Superior temporal gyrus (tissue), 1 donor: Measurements from ENCODE around the gene HDAC10.

ENCODE experiments used
- DNase-seq: peaks from one replicate; pipeline ENCODE4 v3.0.0-alpha.2; 2016; ENCODE audit errors: extremely low spot score

HDAC10 gene, protein sequence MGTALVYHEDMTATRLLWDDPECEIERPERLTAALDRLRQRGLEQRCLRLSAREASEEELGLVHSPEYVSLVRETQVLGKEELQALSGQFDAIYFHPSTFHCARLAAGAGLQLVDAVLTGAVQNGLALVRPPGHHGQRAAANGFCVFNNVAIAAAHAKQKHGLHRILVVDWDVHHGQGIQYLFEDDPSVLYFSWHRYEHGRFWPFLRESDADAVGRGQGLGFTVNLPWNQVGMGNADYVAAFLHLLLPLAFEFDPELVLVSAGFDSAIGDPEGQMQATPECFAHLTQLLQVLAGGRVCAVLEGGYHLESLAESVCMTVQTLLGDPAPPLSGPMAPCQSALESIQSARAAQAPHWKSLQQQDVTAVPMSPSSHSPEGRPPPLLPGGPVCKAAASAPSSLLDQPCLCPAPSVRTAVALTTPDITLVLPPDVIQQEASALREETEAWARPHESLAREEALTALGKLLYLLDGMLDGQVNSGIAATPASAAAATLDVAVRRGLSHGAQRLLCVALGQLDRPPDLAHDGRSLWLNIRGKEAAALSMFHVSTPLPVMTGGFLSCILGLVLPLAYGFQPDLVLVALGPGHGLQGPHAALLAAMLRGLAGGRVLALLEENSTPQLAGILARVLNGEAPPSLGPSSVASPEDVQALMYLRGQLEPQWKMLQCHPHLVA

DNA sequence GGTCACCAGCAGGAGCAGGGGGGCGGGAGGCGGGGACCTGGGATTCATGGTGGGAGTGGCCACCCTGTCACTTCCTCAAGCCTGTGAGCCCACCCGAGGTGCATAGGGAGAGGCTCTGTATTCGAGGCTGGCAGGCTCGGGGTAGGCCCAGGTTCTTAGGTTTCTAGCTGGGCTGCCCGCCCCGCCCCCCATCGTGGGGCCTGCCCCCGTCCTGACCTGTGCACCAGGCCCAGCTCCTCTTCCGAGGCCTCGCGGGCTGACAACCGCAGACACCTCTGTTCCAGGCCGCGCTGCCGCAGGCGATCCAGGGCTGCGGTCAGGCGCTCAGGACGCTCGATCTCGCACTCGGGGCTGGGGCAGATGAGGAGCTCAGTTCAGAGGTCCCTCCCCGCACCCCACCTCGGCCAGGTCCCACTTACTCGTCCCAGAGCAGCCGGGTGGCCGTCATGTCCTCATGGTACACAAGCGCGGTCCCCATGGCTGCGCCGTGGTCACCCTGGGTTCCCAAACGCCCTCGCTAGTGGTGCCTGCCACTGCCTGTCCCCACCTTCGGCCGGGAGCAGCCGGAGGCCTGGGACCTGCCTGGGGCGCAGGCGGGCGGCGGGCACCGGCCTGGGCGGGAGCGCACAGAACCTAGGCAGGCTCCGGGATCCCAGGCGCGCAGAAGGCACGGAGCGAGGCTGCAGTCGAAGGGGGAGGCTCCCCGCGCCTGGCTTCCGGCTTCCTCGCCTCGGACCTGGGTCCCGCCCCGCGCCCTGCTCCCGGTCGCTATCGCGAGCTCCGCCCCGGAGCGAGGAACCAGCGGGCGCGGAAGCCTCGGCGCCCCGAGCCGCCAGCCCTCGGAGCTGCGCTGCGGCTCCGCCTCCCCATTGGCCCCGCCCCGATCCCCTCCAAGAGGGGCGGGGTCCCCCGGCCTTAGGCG lies at the start of gene HDAC10:
Gene HDAC10, minus strand, starts transcription at position 711 of the 922 bp plus-strand sequence. Its CDS starts 233 bp downstream, at position 478.
- DNase-seq: no peak

DNA sequence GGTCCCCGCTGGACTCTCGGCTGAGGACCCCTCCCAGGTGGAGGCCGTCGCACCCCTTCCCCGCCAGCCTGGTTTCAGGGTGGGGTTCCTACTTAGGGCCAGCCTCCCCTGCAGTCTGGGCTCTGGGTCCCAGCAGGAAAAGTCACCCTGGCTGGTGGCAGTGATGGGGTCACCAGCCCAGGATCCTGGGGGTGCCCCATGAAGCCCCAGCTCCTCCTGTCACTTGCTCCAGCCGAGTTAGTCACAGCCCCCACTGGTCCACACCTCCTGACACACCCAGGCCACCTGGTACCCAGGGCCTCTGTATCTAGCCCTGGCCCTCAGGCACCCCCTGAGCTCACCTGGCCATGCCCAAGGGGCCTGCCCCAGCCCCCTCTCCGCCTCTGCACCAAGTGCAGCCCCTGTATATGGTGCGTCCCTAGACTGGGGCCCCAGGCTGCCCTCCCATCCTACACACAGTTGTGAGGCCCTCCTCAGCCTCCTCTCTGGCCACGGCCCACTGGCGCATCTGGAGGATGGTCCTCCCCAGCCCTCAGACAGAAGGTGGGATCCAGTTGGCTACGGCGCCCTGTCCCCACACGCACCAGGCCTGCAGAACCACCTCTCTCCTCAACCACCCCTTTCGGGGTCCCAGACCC lies 49.7 kb upstream of the HDAC10 start:
- DNase-seq: no peak

DNA sequence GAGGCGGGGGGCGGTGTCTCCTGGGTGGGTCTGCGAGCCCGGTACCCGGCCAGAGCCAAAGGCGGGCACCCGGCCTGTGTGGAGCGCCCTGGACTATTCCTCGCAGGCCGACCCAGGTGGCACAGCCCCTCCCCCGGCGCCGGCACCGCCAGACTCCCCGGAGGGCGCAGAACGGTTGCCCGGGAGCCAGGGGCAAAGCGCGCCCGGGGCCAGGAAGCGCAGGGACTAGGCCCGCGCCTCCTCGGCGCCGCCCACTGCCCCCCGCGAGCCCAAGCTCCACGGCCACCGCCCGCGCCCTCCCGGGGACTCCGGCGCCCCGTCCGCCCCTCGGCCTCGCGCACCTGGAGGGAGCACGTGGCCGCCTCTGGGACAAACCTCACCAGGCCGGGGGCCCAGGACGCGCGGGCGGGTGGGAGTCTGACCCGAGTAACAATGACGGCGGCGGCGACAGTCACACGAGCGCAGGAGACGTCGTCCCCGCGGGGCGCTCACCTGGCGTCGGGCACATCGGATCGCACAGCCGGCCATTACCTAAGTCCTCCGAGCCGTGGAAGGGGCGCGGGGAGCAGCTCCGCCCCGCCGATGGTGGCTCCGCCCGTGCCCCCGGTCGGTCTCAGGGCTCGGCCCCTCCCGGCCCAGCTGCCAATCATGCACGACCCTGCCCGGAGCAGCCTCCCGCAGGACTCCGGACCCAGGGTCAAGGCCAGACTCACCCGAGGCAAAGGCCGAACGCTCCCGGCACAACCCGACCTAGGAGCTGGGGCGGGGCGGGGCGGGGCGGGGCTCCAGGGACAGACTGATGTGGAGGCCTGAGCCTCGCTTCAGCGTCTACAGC lies 48.9 kb upstream of the HDAC10 start:
- DNase-seq: no peak

DNA sequence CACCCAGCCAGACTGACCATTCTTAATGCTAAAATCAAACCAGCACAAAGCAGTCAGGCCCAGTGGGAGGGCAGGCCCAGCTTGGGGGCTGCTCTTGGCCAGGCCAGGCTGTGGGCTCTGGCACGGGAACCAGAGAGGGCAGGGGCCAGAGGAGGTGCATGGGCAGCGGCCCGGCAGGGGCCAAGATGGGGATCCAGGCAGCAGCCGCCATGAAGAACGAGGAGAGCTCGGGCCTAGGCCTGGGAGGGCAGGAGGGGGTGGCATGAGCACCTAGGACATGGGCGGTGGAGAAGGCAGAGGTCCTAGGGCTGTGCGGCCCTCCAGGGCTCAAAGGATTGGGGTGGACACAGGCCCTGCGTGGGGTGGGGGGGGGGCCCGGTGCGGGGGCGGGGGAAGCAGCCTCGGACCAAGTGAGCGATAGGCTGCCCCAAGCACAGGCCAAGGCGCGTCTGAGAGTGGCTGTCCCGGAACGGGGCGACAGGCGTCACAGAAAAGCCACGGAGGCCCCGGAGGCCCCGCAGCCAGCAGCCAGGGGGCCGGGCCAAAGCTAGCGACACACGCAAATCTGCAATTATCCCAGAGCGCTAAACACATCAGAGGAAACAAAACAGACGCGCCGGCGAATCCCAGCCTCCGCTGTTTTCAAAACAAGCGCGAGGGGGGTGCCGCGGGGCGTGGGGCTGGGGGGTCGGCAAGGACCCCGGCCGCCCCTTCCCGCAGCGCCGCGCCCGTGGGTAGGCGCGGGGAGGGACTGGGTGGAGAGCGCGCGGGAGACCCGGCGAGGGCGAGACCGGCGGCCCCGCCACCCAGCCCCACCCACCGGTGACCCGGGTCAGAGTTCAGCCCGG lies 48.1 kb upstream of the HDAC10 start:
- DNase-seq: no peak

DNA sequence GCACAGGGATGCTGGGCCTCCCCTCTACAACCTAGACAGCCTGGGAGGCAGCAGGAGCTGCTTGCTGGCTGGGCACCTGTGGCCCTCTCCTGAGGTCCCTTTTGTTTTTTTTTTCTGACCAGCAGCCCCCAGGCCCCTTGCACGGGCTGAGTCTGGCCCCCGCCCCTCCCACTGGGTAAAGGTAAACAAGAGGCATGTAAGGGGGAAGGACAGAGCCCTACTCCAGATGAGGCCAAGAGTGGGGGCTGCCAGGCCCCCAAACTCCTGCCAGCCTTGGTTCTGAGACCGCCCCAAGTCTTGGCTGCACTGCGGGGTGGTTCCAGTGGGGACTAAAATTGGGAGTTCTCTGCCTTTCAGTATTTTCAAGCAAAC lies 47.2 kb upstream of the HDAC10 start:
- DNase-seq: no peak

DNA sequence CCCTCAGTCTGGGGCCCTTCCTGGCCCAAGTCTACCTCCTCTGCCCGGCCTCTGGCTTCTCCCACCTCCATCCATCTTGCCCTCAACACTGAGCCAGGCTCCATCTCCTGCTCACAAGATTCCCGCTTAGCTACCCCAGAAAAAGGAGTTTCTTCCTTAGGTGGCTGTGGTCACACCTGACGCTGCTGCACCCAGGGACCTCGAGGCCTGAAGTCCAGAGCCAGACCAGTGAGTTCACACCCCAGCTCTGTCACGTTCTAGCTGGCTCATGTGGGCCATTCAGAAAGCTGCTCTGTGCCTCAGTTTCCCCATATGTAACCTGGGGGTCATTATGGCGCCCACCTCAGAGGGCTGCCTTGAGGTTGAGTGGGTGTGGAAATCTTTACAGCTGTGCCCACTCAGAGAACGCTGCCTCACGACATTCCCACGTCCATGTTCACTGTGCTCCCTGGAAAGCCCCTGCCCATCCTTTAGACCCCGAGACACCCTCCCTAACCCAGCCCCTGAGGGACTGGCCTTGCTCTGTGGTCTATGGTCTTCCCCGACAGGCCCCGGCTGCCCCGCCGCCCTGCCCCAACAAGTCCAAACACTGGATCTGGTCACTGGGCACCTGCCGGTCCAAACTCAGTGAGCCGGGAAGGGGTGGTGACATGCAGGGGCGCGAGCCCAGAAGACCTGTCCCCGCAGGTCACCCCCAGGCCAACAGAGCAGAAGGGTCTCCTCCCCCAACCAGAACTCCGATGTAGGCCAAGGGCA lies 46.6 kb upstream of the HDAC10 start:
- no peak for DNase-seq

DNA sequence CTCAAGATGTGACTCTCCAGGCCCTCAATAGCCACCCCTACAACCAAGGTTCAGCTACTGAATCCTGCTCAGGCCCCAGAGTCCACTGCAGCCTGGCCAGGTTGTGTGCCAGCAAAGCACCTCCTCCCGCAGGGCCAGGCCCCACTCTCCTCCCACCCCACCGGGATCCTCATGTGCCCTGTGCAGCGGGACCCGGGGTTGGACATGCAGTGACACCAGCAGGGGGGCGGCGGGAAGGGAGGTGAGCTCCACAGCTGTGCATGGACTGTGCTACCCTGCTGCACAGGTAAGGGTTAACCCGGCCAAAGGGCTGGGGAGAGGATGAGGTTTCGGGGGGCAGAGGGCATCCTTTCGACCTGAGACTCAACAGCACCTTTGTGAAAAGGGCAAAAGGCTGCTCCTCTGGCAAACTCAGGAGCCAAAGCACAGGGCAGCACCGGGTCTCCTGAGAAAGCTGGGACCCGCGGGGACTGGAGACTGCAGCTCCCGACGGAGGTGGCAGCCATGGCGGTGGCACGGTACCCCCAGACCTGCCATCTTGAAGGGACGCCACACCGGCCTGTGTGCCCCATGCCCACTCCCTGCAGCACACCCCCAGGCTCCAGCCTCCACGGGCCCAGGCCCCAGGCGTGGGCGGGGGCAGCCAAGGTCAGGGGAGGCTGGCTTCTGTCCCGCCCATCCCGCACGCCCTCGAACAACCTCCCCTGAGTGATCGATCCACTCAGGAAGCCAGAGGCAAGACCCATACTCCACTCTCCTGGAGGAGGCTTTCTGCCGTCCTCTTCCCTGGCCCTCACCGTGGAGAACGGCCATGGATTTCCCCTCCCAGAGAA lies 45.8 kb upstream of the HDAC10 start:
- DNase-seq: no peak

DNA sequence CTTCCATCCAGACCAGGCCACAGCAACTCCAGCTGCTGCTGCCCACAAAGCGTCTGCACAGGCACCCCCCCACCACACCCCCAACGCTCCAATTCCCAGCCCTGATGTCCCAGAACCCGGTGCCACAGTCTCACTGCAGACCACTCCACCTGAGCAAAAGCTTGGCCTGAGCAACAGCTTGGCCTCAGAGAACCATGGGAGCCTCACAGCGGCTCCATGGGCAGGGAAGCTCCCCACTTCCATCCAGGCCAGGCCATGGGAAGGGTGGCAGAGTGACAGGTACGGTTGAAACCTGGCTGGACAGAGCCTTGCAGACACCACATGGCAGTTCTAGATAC lies 43.2 kb upstream of the HDAC10 start:
- no peak for DNase-seq

DNA sequence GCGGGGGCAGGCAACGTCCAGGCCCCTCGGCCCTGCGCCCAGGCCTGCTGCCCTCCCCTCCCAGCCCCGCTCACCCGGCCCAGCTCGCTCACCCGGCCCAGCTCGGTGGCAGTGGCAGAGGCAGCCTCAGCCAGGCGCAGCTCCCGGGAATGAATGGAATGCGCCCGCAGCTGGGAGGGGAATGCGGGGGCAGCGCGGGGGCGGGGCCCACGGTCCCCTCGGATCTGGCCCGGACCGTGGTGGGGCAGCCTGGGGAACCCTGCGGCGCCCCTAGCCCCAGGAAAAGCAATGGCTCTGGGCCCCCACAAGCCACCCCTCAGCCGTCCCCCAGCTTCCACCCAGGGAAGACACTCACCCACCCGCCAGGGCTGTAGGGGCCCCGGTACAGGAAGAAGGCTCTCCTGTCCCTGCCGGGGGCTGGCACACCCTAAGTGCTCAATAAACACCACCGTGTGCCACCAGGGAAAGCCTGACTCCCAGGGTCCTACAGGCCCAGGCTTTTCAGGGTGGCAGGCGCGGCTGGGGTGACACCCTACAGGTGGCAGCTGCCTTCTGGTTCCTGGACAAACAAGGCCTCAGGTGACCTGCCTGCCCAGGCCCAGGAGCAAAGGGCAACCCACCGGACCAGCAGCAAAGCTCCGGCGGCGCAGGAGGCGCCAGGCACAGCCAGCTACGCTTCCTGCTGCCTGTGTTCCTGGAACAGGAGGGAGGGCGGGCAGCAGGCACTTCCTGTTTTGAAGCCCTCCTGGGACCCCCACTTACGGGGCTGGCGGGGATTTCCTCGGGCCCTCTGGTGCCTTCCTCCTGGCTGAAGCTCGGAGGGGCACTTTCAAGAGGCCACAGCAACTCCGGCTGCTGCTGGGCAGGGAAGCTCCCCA lies 42.6 kb upstream of the HDAC10 start:
- no peak for DNase-seq

DNA sequence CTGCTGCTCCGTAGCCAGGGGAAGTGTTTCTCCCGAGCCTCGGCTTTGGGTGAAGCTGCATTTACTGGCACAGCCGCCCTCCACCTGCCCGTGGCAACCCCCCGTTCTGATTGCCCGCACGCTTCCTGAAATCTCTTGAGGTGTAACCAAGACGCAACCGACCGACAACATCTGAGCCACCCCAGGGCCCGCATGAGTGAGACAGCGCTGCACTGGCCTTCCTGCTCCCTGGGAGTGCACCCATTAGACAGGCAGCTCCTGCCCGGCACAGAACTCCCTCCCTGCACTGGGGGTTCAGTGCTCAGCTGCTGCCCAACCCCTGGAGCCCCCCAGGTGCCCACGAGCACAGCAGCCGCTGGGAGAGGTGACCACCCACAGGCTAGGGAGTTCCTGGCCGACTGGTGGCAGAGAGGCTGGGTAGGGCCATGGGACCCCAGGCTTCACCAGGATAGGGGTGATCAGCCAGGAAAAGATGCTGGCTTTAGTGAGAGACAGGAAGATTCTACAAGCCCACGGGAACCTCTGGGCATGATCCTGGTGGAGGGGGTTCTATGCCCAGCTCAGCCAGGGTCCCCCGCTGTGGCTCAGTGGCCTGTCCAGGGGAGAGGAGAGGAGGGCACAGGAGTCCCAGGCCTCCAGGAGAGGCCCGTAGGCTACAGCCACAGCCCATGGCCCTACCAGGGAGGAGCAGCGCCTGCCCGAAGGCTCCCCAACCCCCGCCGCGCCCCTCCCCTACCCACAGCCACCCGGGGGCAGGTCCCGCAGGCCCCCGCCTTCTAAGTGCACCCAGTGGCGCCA lies 41.8 kb upstream of the HDAC10 start:
- DNase-seq: no peak

DNA sequence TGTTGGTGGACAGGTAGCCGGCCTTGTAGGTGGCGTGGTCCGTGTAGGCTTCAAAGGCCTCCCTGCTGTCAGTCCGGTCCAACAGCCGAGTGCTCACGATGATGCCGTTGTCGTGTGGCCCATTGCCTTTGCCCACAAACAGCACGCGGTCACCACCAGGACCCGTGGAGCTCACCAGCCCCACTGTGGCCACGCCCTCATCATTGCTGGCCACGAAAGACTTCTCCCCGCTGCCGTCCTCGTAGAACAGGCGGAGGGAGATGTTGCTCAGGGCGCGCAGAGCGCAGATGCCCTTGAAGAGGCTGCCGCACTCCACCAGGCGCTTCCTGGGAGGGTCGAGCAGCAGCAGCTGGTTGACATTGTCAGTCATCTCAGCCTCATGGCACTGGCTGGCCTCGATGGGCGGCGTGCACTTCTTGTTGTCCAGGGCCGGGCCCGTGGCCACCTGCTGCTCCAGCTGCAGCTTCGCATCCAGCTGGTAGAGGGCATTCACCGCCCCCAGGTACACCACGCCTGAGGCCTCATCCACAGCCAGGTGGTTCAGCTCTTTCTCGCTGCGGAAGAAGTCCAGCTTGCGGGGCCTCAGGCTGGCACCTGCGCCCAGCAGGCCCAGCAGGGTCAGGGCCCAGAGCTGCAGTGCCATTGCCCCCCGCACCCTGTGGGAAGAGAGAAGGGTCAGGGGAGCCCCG lies 39.0 kb upstream of the HDAC10 start:
- no peak for DNase-seq

DNA sequence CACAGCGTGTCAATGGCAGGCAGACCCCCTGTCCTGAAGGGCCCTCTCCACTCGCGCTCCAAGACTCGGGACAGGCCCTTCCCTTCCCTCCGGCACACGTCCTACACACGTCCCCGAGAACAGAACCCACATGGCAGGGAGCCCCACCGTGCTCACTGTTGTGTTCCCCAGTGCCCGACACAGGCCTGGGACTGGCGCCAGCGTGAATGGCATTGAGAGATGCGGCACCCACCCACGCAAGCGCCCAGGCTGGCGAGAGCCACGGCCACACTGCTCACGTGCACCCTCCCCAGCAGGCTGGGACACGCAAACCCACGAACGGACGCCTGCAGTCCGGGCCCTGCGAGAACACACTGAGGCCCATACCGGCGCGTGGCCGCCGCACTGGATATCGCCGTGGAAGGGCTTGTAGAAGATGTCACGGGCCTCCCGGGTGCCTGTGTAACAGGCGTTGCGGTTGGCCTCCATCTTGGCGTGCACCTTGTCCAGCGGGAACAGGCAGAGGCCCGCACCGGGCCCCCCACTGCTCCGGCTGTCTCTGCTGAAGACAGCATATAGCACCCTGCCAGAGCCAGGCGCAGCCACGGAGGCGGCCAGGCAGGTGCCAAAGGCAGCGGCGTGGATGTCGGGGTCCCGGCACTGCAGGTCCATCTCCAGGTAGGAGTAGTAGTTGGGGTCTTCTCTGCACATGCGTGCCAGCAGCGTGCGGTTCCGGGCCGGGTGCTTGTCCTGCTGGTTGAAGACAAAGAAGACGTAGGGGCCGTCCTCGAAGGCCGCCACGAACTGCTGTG lies 38.3 kb upstream of the HDAC10 start:
- DNase-seq: no peak

DNA sequence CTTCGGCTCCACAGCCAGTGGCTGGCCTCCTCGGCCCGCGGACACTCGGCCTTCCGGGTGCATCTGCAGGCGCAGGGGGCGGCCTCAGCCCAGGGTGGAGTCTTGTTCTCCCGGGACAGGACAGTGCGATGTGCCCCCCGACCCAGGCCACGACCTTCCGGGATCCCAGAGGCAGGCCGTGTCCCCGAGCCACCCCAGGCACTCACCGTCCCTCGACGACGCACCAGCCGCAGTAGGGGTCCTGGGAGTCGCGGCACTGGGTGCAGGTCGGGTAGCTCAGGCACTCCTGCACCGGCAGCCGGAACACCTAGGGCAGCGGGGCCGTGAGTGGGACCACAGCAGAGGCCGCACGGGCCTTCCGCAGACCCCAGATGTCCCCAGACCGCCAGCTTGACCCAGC lies 36.7 kb upstream of the HDAC10 start:
- no peak for DNase-seq

DNA sequence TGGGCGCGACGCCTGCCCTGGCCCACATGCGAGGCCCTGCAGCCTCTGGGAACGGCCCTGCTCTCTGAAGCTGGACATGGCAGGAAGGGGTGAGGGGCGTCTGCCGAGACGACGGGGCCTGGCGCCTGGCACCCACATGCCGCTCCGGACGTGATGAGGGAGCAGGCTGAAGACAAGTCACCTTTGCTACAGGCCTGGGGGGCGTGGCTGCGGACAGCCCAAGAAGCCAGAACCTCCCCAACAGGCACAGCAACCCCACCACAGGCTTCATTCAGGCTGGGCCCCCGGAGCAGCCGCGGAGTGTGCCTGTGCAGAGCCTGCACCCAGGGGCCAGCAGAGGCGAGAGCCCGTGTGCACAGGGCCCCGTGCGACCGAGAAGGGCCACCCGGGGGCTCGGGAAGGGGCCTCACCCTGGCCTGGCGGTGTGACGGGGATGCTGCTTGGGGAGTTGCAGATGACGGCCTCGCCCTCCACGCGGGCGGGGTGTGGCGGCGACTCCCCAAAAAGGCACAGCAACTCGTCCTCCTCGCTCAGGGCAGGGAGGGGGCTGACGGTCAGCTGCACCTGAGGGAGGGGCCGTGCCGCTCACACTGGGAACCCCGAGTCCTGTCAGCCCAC lies 35.7 kb upstream of the HDAC10 start:
- DNase-seq: no peak

DNA sequence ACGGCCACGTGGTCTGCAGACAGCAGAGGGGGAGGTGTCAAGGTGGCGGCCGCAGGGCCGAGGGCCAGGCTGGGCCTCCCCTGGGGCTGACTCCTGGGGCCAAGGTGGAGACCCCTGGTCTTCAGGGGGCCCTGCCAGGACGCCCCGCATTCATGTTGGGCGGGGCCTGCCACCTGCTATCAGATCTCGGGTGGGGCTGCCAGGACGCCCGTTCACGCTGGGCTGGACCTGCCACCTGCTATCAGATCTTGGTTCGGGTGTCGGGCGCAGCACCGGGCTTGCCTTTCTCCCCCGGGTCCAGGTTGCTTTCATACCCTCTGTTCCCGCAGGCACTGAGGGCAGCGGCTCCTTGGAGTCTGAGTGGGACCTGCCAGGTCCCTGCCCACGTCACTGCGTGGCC lies 35.2 kb upstream of the HDAC10 start:
- no peak for DNase-seq
